Upper lobe of right lung (tissue), 1 donor: ENCODE data around the gene GPR153. TPM values are rescaled to one million over a fixed set of nuclear protein-coding genes. Genes with fewer than 3 reads are reported as not detected.
"Not testable (repeated sequence)": the region's sequence is repeated elsewhere in the genome, so short reads cannot be mapped to it uniquely, and the experiment has no call there.

Experiments
- ATAC-seq: fragments of 200-7000 bp; cut with Tn5 transposase; one replicate; pipeline ENCODE4 v1.9.1; 2020; ENCODE audit warnings: mild to moderate bottlenecking, moderate library complexity
- DNase-seq: peaks from one replicate; pipeline ENCODE4 v3.0.0-alpha.2; 2020
- H3K27ac ChIP-seq: fragments of 200-600 bp; one replicate; pipeline ENCODE4 v1.8.0; 2022
- H3K27me3 ChIP-seq: fragments of 200-600 bp; one replicate; pipeline ENCODE4 v1.8.0; 2022; ENCODE audit warnings: mild to moderate bottlenecking
- H3K36me3 ChIP-seq: fragments of 200-600 bp; one replicate; pipeline ENCODE4 v1.8.0; 2022
- H3K4me1 ChIP-seq: fragments of 200-600 bp; one replicate; pipeline ENCODE4 v1.8.0; 2022
- H3K4me3 ChIP-seq: fragments of 200-600 bp; one replicate; pipeline ENCODE4 v1.8.0; 2022; ENCODE audit warnings: mild to moderate bottlenecking
- H3K9me3 ChIP-seq: fragments of 200-600 bp; one replicate; pipeline ENCODE4 v1.8.0; 2022
- intact Hi-C: fragments of 100-400 bp; cut with DNase I; formaldehyde crosslinking; loops from one replicate; pipeline ENCODE4 v1.11.0; 2022
- total RNA-seq: library from RNA; stranded (reverse); fragmentation: NEBNext Ultra II Directional; extraction: Animal tissue kit (Norgen Biotek cat#: 25700); gene quantifications from one replicate; pipeline ENCODE4 v1.2.1, GENCODE V29; 2021
- TF ChIP-seq, protein P1 (sequence below): fragments of 200-600 bp; IDR thresholded peaks from one replicate; pipeline ENCODE4 v1.8.0; 2022; ENCODE audit warnings: antibody characterized with exemption
- donor health status: DM: no; HTN: yes; CAD: no; lungs with severe emphysema.

GPR153 gene
- total RNA-seq, 1 donor from 2014 or later = 16.9 TPM

DNA sequence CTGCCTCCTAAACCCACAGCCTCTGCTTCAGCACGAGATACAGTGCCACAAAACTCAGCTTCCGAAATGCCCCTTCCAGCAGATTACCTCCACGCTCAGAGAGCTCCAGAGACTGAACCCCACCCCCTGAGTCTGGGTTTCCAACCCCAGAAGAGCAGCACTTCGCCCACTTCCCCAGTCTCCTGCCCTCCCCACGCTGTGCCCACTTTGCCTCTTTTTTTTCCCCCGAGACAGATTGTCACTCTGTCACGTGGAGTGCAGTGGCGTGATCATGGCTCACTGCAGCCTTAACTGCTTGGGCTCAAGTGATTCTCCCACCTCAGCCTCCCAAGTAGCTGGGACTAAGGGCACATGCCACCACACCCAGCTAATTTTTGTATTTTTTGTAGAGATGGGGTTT lies 35.2 kb downstream of the GPR153 start:
- peaks cover 74% of the 10 kb centered on the region for H3K36me3 ChIP-seq
- no peaks in the 10 kb centered on the region for H3K9me3 ChIP-seq
- intact Hi-C loops = no loop called here
- TF ChIP-seq, protein P1, sequence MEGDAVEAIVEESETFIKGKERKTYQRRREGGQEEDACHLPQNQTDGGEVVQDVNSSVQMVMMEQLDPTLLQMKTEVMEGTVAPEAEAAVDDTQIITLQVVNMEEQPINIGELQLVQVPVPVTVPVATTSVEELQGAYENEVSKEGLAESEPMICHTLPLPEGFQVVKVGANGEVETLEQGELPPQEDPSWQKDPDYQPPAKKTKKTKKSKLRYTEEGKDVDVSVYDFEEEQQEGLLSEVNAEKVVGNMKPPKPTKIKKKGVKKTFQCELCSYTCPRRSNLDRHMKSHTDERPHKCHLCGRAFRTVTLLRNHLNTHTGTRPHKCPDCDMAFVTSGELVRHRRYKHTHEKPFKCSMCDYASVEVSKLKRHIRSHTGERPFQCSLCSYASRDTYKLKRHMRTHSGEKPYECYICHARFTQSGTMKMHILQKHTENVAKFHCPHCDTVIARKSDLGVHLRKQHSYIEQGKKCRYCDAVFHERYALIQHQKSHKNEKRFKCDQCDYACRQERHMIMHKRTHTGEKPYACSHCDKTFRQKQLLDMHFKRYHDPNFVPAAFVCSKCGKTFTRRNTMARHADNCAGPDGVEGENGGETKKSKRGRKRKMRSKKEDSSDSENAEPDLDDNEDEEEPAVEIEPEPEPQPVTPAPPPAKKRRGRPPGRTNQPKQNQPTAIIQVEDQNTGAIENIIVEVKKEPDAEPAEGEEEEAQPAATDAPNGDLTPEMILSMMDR = no peak
- DNase-seq (no peak), ATAC-seq (no peak)
- no peak overlapping the region for H3K27ac ChIP-seq
- no peak overlapping the region for H3K4me3 ChIP-seq
- H3K4me1 ChIP-seq = no peaks in the 10 kb centered on the region
- H3K27me3 ChIP-seq = no peaks in the 10 kb centered on the region

DNA sequence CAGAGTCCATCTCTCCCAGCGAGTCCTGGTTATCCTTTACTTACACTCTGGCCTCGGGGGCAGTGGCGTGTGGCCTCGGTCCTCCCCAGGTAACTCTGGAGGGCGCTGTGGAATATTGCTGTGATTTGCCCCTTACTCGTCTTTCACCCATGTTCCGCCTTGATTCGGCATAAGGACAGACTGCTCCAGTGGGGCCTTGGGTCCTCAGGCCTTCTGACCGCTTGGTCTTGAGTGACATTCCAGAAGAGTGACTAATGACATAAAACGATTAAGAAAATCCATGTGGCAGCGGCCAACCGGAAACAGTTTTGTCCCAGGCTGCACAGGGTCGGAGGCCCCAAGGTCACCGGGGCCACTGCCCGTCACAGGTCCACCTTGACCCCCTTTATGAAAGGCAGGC lies 36.2 kb downstream of the GPR153 start:
- ATAC-seq = no peak
- intact Hi-C loops = no loop called here
- H3K27me3 ChIP-seq = no peaks in the 10 kb centered on the region
- peaks cover 65% of the 10 kb centered on the region for H3K36me3 ChIP-seq
- TF ChIP-seq, protein P1 = no peak
- no peaks in the 10 kb centered on the region for H3K9me3 ChIP-seq
- no peak for DNase-seq
- H3K4me3 ChIP-seq = no peak overlapping the region
- no peaks in the 10 kb centered on the region for H3K4me1 ChIP-seq
- H3K27ac ChIP-seq = no peak overlapping the region

DNA sequence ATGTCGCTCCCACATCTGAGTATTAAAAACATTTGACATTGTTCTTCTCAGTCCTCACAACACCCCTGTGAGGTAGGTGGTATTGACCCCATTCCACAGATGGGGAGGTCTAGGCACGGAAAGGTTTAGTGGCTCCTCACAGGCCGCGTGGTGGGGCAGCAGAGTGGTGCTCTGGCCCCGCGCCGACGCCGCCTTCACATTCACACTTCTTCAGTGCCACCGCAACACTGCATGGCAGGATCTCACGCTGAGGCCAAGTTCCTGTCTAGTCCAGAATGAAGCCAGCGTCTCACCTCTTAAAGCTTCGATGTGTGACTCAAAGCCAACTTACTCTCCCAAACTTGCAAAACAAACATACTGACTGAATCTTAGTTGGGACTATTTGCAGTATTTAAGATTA lies 37.3 kb downstream of the GPR153 start:
- Histone ChIP-seq H3K27me3 (no peaks in the 10 kb centered on the region), H3K9me3 (no peaks in the 10 kb centered on the region), H3K4me1 (no peaks in the 10 kb centered on the region), H3K36me3 (peaks cover 56% of the 10 kb centered on the region), H3K4me3 (no peak overlapping the region), H3K27ac (no peak overlapping the region)
- DNase-seq (no peak), ATAC-seq (no peak)
- TF ChIP-seq, protein P1 = no peak
- intact Hi-C loops = no loop called here

DNA sequence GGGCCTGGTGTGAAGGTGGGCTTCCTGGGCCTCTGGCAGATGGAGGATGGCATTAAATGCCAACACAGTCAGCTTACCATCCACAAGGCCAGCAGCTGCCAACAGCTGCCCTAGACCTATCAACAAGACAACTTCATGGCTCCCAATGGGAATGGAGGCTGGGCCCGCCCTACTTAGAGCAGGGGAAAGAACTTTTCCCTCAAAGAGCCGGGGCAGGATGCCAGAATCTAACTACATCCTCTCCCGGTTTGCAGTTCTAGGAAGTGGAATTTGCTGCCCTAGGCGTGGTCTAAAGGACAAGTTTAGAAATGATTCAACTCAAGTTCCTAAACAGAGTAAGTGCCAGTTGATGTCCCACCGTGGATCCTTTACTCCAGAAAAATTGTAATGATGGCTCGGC lies 38.3 kb downstream of the GPR153 start:
- intact Hi-C loops = no loop called here
- TF ChIP-seq, protein P1 = no peak
- DNase-seq (no peak), ATAC-seq (no peak)
- H3K27ac ChIP-seq = no peak overlapping the region
- H3K27me3 ChIP-seq = no peaks in the 10 kb centered on the region
- H3K9me3 ChIP-seq = no peaks in the 10 kb centered on the region
- no peak overlapping the region for H3K4me3 ChIP-seq
- H3K36me3 ChIP-seq = peaks cover 47% of the 10 kb centered on the region
- no peaks in the 10 kb centered on the region for H3K4me1 ChIP-seq

DNA sequence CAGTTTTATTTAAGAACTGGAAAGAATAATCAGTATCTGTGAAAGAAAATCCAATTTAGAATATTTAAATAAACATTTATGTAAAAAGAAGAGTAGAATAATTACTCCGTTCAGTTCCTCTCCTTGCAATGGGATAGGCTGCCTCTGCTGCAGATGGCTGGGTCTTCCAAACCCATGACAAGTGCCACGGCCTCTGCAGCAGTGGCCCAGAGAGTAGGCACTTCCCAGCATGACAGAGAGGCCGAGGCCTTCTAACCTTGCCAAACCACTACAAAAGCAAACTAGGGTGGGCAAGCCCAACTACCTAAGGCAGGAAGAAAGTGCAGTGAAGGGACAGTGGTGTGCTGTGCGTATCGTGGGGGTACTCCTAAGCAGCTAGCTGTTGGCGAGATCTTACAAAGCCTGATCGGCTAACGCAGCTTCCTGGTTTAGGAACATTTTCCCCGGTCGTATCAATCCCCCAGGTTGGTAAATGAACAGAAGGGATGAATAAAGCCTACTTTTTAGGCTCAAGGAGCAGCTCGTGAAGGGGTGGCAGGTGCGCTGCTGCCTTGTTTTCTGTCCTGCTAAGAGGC lies 39.6 kb downstream of the GPR153 start:
- Histone ChIP-seq H3K27ac (no peak overlapping the region), H3K36me3 (peaks cover 34% of the 10 kb centered on the region), H3K4me1 (no peaks in the 10 kb centered on the region), H3K9me3 (no peaks in the 10 kb centered on the region), H3K4me3 (no peak overlapping the region), H3K27me3 (no peaks in the 10 kb centered on the region)
- intact Hi-C loops = no loop called here
- TF ChIP-seq, protein P1 = no peak
- ATAC-seq = no peak
- no peak for DNase-seq

DNA sequence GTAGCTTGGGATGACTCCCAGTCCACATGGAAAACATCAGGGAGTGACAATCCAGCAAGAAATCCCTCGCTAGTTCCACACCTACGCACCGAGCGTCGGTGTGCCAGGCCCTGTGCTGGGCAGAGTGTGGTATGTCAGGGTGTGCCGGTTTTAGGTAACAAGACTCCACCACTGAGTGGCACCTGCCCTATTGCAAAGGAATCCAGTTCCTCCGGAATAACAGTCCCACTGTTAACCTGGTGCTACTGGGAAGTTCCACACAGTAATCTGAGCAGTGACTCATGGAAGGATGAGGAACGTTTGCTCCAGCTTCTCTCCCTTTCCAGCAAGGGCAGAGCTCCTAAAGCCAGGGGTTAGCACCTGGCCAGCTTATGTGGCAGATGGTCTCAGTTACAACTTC lies 40.7 kb downstream of the GPR153 start:
- Histone ChIP-seq H3K27me3 (no peaks in the 10 kb centered on the region), H3K9me3 (no peaks in the 10 kb centered on the region), H3K4me1 (no peaks in the 10 kb centered on the region), H3K36me3 (peaks cover 25% of the 10 kb centered on the region), H3K27ac (no peak overlapping the region), H3K4me3 (no peak overlapping the region)
- ATAC-seq (peak; percentile 57), DNase-seq (no peak)
- TF ChIP-seq, protein P1 = no peak
- intact Hi-C loops = no loop called here

DNA sequence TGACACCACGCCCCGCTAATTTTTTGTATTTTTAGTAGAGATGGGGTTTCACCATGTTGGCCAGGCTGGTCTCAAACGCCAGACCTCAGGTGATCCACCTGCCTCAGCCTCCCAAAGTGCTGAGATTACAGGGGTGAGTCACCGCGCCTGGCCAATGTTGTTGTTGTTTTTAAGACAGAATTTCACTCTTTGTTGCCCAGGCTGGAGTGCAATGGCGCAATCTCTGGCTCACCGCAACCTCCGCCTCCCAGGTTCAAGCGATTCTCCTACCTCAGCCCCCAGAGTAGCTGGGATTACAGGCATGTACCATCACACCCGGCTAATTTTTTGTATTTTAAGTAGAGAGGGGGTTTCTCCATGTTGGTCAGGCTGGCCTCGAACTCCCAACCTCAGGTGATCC lies 41.3 kb downstream of the GPR153 start:
- intact Hi-C loops, ATAC-seq, H3K4me1 ChIP-seq, H3K9me3 ChIP-seq, H3K4me3 ChIP-seq, DNase-seq, H3K27ac ChIP-seq, H3K27me3 ChIP-seq: not testable (repeated sequence)
- H3K36me3 ChIP-seq = peaks cover 19% of the 10 kb centered on the region
